ENCODE data around the gene COL4A2. TPM values are rescaled to one million over a fixed set of nuclear protein-coding genes. Genes with fewer than 3 reads are reported as not detected.

Gene COL4A2
- total RNA-seq, 1 donor from 2014 or later, result 180 TPM

GRCh38 chr13:110525328-110526319 is 218.5 kb downstream of the COL4A2 start:
- no peak for TF ChIP-seq CTCF (IDR thresholded peaks at IDR 0.05)
- no peak for TF ChIP-seq POLR2AphosphoS5 (IDR thresholded peaks at IDR 0.05; ENCODE audit: insufficient read depth in 1 of 2, low read depth in 1 of 2)
- TF ChIP-seq POLR2A (IDR thresholded peaks at IDR 0.05), result no peak
- H3K4me1 ChIP-seq, result peaks cover 24% of the 10 kb centered on the region
- intact Hi-C loops (cut with DNase I), result no loop called here
- H3K27me3 ChIP-seq, result no peaks in the 10 kb centered on the region
- no peak for DNase-seq (ENCODE audit: extremely low spot score in 2 of 2)
- no peak overlapping the region for H3K27ac ChIP-seq
- H3K4me3 ChIP-seq, result no peak overlapping the region
- no peaks in the 10 kb centered on the region for H3K36me3 ChIP-seq
- H3K9me3 ChIP-seq, result no peaks in the 10 kb centered on the region

GRCh38 chr13:110528371-110528770 is 221.3 kb downstream of the COL4A2 start:
- Histone ChIP-seq H3K4me1 (peaks cover 13% of the 10 kb centered on the region), H3K27ac (no peak overlapping the region), H3K9me3 (no peaks in the 10 kb centered on the region), H3K4me3 (no peak overlapping the region), H3K36me3 (no peaks in the 10 kb centered on the region), H3K27me3 (no peaks in the 10 kb centered on the region)
- TF ChIP-seq POLR2A (IDR thresholded peaks at IDR 0.05), result no peak
- no peak for TF ChIP-seq POLR2AphosphoS5 (IDR thresholded peaks at IDR 0.05; ENCODE audit: insufficient read depth in 1 of 2, low read depth in 1 of 2)
- no peak for TF ChIP-seq CTCF (IDR thresholded peaks at IDR 0.05)
- intact Hi-C loops (cut with DNase I), result no loop called here
- no peak for DNase-seq (ENCODE audit: extremely low spot score in 2 of 2)

DNA sequence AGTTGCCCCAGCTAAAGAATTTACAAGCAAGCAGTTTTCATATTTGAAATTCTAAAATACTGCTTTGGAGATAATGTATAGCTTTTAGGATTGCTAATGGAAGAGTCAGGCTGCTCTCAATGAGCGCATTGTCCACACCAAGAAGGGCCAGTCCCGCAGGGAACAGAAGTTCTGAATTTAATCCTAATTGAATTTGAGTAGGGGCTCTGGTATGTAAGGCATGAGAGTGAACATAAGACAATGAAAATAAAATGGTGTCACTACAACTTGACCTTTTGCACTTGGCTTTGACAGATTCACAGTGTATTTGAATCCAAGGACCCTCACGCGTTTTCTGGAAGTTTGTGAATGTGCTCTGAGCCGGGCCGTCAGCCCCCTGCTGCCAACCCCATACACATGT is 221.8 kb downstream of the COL4A2 start:
- intact Hi-C loops (cut with DNase I), result no loop called here
- no peak for DNase-seq (ENCODE audit: extremely low spot score in 2 of 2)
- Histone ChIP-seq H3K4me1 (peaks cover 13% of the 10 kb centered on the region), H3K36me3 (no peaks in the 10 kb centered on the region), H3K4me3 (no peak overlapping the region), H3K27ac (no peak overlapping the region), H3K27me3 (no peaks in the 10 kb centered on the region), H3K9me3 (no peaks in the 10 kb centered on the region)
- TF ChIP-seq POLR2A (IDR thresholded peaks at IDR 0.05), result no peak
- no peak for TF ChIP-seq POLR2AphosphoS5 (IDR thresholded peaks at IDR 0.05; ENCODE audit: insufficient read depth in 1 of 2, low read depth in 1 of 2)
- TF ChIP-seq CTCF (IDR thresholded peaks at IDR 0.05), result no peak

DNA sequence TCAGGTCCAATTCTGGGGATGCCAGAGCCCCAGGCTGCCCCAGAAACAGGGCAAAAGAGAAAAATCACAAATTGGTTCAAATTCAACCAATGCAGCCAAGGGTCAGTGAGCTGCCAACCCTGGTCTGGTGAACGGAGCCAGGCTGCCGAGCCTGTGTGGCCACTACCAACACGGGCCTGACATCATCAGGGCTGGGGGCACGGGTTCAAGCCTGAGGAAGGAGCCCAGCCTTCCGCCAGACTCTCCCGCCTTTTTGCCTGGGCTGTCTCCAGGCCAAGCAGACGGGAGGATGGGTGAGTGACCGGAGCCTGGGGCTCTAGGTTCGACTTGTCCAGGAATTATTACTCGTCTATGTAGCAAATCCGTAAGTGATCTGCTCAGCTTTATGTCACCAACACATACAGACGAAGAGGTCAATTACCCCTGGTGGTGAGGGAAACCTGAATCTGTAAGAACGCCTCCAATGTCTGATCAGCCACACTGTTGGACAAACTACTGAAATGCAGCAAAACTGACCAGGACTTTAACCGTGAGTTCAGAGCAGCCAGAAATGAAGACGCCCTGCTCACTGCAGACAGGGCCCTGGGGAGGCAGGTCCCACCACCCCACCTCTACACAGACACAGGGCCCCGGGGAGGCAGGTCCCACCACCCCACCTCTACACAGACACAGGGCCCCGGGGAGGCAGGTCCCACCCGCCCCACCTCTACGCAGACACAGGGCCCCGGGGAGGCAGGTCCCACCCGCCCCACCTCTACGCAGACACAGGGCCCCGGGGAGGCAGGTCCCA is 222.6 kb downstream of the COL4A2 start:
- Histone ChIP-seq H3K9me3 (no peaks in the 10 kb centered on the region), H3K27me3 (no peaks in the 10 kb centered on the region), H3K4me3 (no peak overlapping the region), H3K27ac (no peak overlapping the region), H3K36me3 (no peaks in the 10 kb centered on the region), H3K4me1 (peaks cover 9% of the 10 kb centered on the region)
- no peak for TF ChIP-seq CTCF (IDR thresholded peaks at IDR 0.05)
- intact Hi-C loops (cut with DNase I), result no loop called here
- DNase-seq (ENCODE audit: extremely low spot score in 2 of 2), result no peak

Data from vagina (tissue), 2 donors.